ENCODE measurements around the gene HEATR5A.

DNA sequence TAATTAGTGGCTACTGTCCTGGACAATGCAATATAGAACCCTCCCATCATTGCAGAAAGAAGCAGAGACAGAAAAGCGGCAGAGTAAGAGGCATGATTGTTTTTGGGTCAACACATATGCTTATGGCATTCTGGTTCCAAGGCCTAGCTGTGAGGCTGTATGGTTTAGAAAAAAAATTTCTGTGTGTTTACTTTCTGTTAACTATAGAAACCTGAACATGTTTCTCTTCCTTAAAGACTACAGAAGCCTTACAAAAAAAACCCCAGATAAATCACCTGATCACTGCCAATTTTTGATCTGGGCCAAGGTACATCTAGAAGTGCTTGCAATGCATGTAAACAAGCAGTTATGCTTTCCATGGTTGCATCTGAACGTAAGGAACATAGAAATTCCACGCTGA, 112.7 kb downstream of the HEATR5A start:
- TF ChIP-seq, protein P1, sequence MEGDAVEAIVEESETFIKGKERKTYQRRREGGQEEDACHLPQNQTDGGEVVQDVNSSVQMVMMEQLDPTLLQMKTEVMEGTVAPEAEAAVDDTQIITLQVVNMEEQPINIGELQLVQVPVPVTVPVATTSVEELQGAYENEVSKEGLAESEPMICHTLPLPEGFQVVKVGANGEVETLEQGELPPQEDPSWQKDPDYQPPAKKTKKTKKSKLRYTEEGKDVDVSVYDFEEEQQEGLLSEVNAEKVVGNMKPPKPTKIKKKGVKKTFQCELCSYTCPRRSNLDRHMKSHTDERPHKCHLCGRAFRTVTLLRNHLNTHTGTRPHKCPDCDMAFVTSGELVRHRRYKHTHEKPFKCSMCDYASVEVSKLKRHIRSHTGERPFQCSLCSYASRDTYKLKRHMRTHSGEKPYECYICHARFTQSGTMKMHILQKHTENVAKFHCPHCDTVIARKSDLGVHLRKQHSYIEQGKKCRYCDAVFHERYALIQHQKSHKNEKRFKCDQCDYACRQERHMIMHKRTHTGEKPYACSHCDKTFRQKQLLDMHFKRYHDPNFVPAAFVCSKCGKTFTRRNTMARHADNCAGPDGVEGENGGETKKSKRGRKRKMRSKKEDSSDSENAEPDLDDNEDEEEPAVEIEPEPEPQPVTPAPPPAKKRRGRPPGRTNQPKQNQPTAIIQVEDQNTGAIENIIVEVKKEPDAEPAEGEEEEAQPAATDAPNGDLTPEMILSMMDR (IDR thresholded peaks at IDR 0.05; ENCODE audit: low read length) = no peak
- no peak for TF ChIP-seq EZH2 (IDR thresholded peaks at IDR 0.05; ENCODE audit: borderline replicate concordance, low read length)
